SU-DHL-6 (cell line): ENCODE data around the gene CERK.

ENCODE experiments used
- H2AFZ ChIP-seq: fragments of 200-600 bp; sonication (generic); 2 replicates; pipeline ENCODE4 v1.6.1; 2014; ENCODE audit warnings: low read depth, mild to moderate bottlenecking, moderate library complexity, mixed read lengths, antibody characterized with exemption, low read length; ENCODE audit not compliant: severe bottlenecking
- H3F3A ChIP-seq: fragments of 200-600 bp; shearing (Covaris generic); 2 replicates; pipeline ENCODE4 v1.6.0; 2016; ENCODE audit warnings: antibody characterized with exemption, mild to moderate bottlenecking; ENCODE audit not compliant: insufficient read depth
- H3K27ac ChIP-seq: fragments of 200-600 bp; sonication (generic); 2 replicates; pipeline ENCODE4 v1.5.1; 2016; ENCODE audit warnings: low read depth, mild to moderate bottlenecking, low read length, moderate library complexity, mixed read lengths
- H3K27me3 ChIP-seq: fragments of 200-600 bp; sonication (generic), shearing (Covaris generic); 2 replicates; pipeline ENCODE4 v1.6.0; 2014; ENCODE audit warnings: mild to moderate bottlenecking, low read length
- H3K36me3 ChIP-seq: fragments of 200-600 bp; sonication (generic); 2 replicates; pipeline ENCODE4 v1.6.1; 2014; ENCODE audit warnings: mild to moderate bottlenecking, low read length, mixed read lengths
- H3K4me2 ChIP-seq: fragments of 300-600, 200-600 bp; shearing (Covaris generic), sonication (generic); 2 replicates; pipeline ENCODE4 v1.6.0; 2014; ENCODE audit warnings: low read length, low read depth, mild to moderate bottlenecking; ENCODE audit not compliant: poor library complexity, severe bottlenecking
- H3K4me3 ChIP-seq: fragments of 200-600 bp; sonication (generic); 2 replicates; pipeline ENCODE4 v1.5.1; 2014; ENCODE audit warnings: antibody characterized with exemption, low read length, mild to moderate bottlenecking, mixed read lengths; ENCODE audit not compliant: insufficient read depth, poor library complexity, severe bottlenecking
- H3K79me2 ChIP-seq: fragments of 200-600 bp; sonication (generic); 2 replicates; pipeline ENCODE4 v1.6.1; 2014; ENCODE audit warnings: mild to moderate bottlenecking, low read length, moderate library complexity; ENCODE audit not compliant: insufficient read depth
- H3K9ac ChIP-seq: fragments of 200-600 bp; sonication (generic); 2 replicates; pipeline ENCODE4 v1.7.0; 2014; ENCODE audit warnings: mild to moderate bottlenecking, low read length
- H3K9me2 ChIP-seq: fragments of 200-600 bp; sonication (generic); replicated peaks from 2 replicates; pipeline ENCODE4 v1.6.1; 2014; ENCODE audit warnings: low read length; ENCODE audit not compliant: insufficient read depth
- H3K9me3 ChIP-seq: fragments of 200-600 bp; sonication (generic); 2 replicates; pipeline ENCODE4 v1.6.1; 2014; ENCODE audit warnings: low read length, mixed read lengths; ENCODE audit not compliant: insufficient read depth
- H4K20me1 ChIP-seq: fragments of 200-600 bp; sonication (generic); 2 replicates; pipeline ENCODE4 v1.6.1; 2014; ENCODE audit warnings: low read depth, mild to moderate bottlenecking, antibody characterized with exemption, low read length, moderate library complexity, mixed read lengths
- EZH2phosphoT487 ChIP-seq: fragments of 200-600 bp; sonication (generic), shearing (Covaris generic); conservative IDR thresholded peaks from 2 replicates; pipeline ENCODE4 v1.6.1; 2018; ENCODE audit warnings: mild to moderate bottlenecking, antibody characterized with exemption, low read length, moderate library complexity, mixed read lengths
- TF ChIP-seq, protein P1 (sequence below): fragments of 200-600 bp; sonication (generic); IDR thresholded peaks from one replicate; pipeline ENCODE4 v1.5.1; 2017; ENCODE audit warnings: antibody characterized with exemption, mild to moderate bottlenecking, low read length, moderate library complexity; ENCODE audit not compliant: insufficient read depth, poor library complexity, severe bottlenecking

The CERK gene

DNA sequence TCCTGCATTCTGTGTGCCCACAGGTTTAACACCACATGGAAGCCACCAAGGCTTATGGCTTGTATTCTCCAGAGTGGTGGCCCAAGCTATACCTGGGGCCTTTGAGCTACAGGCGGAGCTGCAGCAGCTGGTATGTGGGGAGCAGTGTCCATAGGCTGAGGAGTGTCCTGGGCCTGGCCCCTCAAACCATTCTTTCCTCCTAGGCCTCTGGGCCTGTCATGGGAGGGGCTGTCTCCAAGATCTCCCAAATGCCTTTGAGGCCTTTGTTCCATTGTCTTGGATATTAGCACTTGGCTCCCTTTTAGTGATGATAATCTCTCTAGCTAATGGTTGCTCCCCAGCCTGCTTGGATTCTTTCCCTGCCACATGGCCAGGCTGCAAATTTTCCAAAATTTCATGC, 18.0 kb upstream of the CERK start:
- no peak overlapping the region for H3K4me3 ChIP-seq
- no peak overlapping the region for H2AFZ ChIP-seq
- peaks cover 13% of the 10 kb centered on the region; the same call in 1 of the 2 replicates for H3K9me3 ChIP-seq
- H3K27me3 ChIP-seq: no peaks in the 10 kb centered on the region
- H3K27ac ChIP-seq: no peak overlapping the region
- H3K4me2 ChIP-seq: no peak overlapping the region
- no peaks in the 10 kb centered on the region for H3K79me2 ChIP-seq
- no peaks in the 10 kb centered on the region for H3K9me2 ChIP-seq
- no peaks in the 10 kb centered on the region for H3K36me3 ChIP-seq
- TF ChIP-seq, protein P1, sequence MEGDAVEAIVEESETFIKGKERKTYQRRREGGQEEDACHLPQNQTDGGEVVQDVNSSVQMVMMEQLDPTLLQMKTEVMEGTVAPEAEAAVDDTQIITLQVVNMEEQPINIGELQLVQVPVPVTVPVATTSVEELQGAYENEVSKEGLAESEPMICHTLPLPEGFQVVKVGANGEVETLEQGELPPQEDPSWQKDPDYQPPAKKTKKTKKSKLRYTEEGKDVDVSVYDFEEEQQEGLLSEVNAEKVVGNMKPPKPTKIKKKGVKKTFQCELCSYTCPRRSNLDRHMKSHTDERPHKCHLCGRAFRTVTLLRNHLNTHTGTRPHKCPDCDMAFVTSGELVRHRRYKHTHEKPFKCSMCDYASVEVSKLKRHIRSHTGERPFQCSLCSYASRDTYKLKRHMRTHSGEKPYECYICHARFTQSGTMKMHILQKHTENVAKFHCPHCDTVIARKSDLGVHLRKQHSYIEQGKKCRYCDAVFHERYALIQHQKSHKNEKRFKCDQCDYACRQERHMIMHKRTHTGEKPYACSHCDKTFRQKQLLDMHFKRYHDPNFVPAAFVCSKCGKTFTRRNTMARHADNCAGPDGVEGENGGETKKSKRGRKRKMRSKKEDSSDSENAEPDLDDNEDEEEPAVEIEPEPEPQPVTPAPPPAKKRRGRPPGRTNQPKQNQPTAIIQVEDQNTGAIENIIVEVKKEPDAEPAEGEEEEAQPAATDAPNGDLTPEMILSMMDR: no peak
- TF ChIP-seq EZH2phosphoT487: no peak
- no peak overlapping the region for H3K9ac ChIP-seq
- H4K20me1 ChIP-seq: no peaks in the 10 kb centered on the region
- H3F3A ChIP-seq: peaks cover 18% of the 10 kb centered on the region

DNA sequence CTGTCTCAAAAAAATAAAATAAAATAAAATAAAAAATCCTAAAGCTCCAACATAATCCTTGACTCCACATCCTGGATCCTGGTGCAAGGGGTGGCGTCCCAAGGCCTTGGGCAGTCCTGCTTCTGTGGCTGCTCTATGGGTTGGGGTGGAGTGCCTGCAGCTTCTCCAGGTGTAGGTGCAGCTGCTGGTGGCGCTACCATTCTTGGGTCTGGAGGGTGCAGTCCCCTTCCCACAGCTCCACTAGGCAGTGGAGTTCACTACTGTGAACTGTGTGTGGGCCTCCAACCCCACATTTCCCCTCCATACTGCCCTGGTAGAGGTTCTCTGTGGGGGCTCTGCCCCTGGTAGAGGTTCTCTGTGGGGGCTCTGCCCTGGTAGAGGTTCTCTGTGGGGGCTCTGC, 17.5 kb upstream of the CERK start:
- H4K20me1 ChIP-seq: no peaks in the 10 kb centered on the region
- no peak for TF ChIP-seq EZH2phosphoT487
- TF ChIP-seq, protein P1: no peak
- H3K36me3 ChIP-seq: no peaks in the 10 kb centered on the region
- no peak overlapping the region for H3K4me2 ChIP-seq
- no peaks in the 10 kb centered on the region for H3K79me2 ChIP-seq
- peaks cover 13% of the 10 kb centered on the region; the same call in 1 of the 2 replicates for H3K9me3 ChIP-seq
- H3K27ac ChIP-seq: no peak overlapping the region
- H3F3A ChIP-seq: peaks cover 12% of the 10 kb centered on the region; the same call in 1 of the 2 replicates
- no peak overlapping the region for H3K9ac ChIP-seq
- no peak overlapping the region for H2AFZ ChIP-seq
- no peaks in the 10 kb centered on the region for H3K27me3 ChIP-seq
- H3K9me2 ChIP-seq: no peaks in the 10 kb centered on the region
- H3K4me3 ChIP-seq: no peak overlapping the region

DNA sequence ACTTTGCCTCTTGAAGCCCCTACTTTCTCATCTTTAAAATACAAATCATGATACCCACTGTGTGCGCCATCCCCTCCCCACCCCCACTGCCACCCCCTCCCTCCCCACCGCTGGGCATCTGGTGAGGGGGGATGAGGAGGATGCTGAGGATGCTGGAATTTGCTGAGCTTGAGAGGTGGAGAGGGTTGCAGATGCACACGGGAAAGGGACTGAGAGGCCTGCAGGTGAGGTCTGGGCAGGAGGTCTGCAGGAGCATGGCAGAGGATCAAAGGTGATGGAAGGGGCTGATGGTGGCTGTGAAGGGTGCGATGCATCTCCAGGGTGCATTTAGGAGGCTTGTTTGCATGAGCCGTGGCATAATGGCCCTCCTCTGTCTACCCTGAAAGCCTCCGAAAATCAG, 16.8 kb upstream of the CERK start:
- Histone ChIP-seq H3K9me3 (peaks cover 13% of the 10 kb centered on the region; the same call in 1 of the 2 replicates), H3K4me3 (no peak overlapping the region), H3K4me2 (no peak overlapping the region), H3K27me3 (no peaks in the 10 kb centered on the region), H4K20me1 (no peaks in the 10 kb centered on the region), H3K27ac (no peak overlapping the region), H2AFZ (no peak overlapping the region), H3K79me2 (no peaks in the 10 kb centered on the region), H3K9me2 (no peaks in the 10 kb centered on the region), H3K36me3 (no peaks in the 10 kb centered on the region), H3K9ac (no peak overlapping the region), H3F3A (peaks cover 8% of the 10 kb centered on the region; the same call in 1 of the 2 replicates)
- TF ChIP-seq, protein P1: no peak
- no peak for TF ChIP-seq EZH2phosphoT487
